Keratinocyte (primary cell): ENCODE data around the gene PMF1. TPM values are rescaled to one million over a fixed set of nuclear protein-coding genes. Genes with fewer than 3 reads are reported as not detected.

Experiments used
- DNase-seq: peaks from one replicate; pipeline ENCODE4 v3.0.0-alpha.2; 2011; ENCODE audit warnings: low read depth, missing footprints, low spot score
- FAIRE-seq: peaks from 2 replicates; lab custom pipeline; 2011; peaks lifted over from hg19 to GRCh38; lab: Jason Lieb, UNC
- H2AFZ ChIP-seq: 2 replicates; pipeline ENCODE4 v1.6.0; 2012; ENCODE audit warnings: low read length, control low read depth, inconsistent platforms; ENCODE audit not compliant: control insufficient read depth
- H3K27ac ChIP-seq: 2 replicates; pipeline ENCODE4 v1.5.1; 2011; ENCODE audit warnings: low read length; ENCODE audit not compliant: control insufficient read depth, insufficient read depth
- H3K27me3 ChIP-seq: 3 replicates; pipeline ENCODE4 v1.6.0; 2011; ENCODE audit warnings: low read length; ENCODE audit not compliant: control insufficient read depth, insufficient read depth; ENCODE audit errors: extremely low read depth
- H3K36me3 ChIP-seq, 2 experiments: 2 replicates in 1 of 2; 3 replicates in 1 of 2; pipeline ENCODE4 v1.5.1; 2011; ENCODE audit warnings: low read length in 2 of 2, mild to moderate bottlenecking in 1 of 2; ENCODE audit not compliant: control insufficient read depth in 2 of 2, insufficient read depth in 2 of 2; ENCODE audit errors: extremely low read depth in 1 of 2
- H3K4me1 ChIP-seq: 3 replicates; pipeline ENCODE4 v1.5.1; 2011; ENCODE audit warnings: low read length; ENCODE audit not compliant: control insufficient read depth, insufficient read depth; ENCODE audit errors: extremely low read depth
- H3K4me2 ChIP-seq: 3 replicates; pipeline ENCODE4 v1.6.0; 2011; ENCODE audit warnings: low read depth, low read length; ENCODE audit not compliant: control insufficient read depth, insufficient read depth; ENCODE audit errors: extremely low read depth
- H3K4me3 ChIP-seq, 3 experiments: fragments of 200-600 bp in 1 of 3; sonication (generic) in 1 of 3; 2 replicates in 2 of 3; 3 replicates in 1 of 3; pipeline ENCODE4 v1.5.1; 2011 to 2016; ENCODE audit warnings: low read length in 3 of 3, mild to moderate bottlenecking in 3 of 3, control low read depth in 2 of 3, inconsistent platforms in 1 of 3, low read depth in 1 of 3, mixed read lengths in 1 of 3, mixed run types in 1 of 3, moderate library complexity in 1 of 3; ENCODE audit not compliant: control insufficient read depth in 2 of 3, insufficient read depth in 2 of 3; ENCODE audit errors: extremely low read depth in 1 of 3
- H3K79me2 ChIP-seq: 2 replicates; pipeline ENCODE4 v1.6.0; 2012; ENCODE audit warnings: low read length; ENCODE audit not compliant: control insufficient read depth, insufficient read depth
- H3K9ac ChIP-seq: 3 replicates; pipeline ENCODE4 v1.6.0; 2011; ENCODE audit warnings: low read length; ENCODE audit not compliant: control insufficient read depth, insufficient read depth; ENCODE audit errors: extremely low read depth
- H3K9me1 ChIP-seq: 3 replicates; pipeline ENCODE4 v1.6.0; 2011; ENCODE audit warnings: low read length; ENCODE audit not compliant: control insufficient read depth, insufficient read depth; ENCODE audit errors: extremely low read depth
- H3K9me3 ChIP-seq: 2 replicates; pipeline ENCODE4 v1.5.1; 2012; ENCODE audit warnings: low read depth, low read length; ENCODE audit not compliant: control insufficient read depth
- H4K20me1 ChIP-seq: 3 replicates; pipeline ENCODE4 v1.6.0; 2011; ENCODE audit warnings: low read length; ENCODE audit not compliant: control insufficient read depth, insufficient read depth; ENCODE audit errors: extremely low read depth
- EZH2 ChIP-seq: IDR thresholded peaks from one replicate; pipeline ENCODE4 v1.6.1; 2012; ENCODE audit warnings: inconsistent platforms, mild to moderate bottlenecking, low read length, moderate library complexity
- dilution Hi-C: fragments of 300-500 bp; cut with MboI; formaldehyde crosslinking; loops from one replicate; pipeline ENCODE4 v1.7.0; 2020; ENCODE audit warnings: low sequenced_read_pairs; ENCODE audit not compliant: extremely low pct_ligation_motif_present
- polyA plus RNA-seq, 5 experiments: library from polyadenylated mRNA; depleted of rRNA in 3 of 5; stranded (reverse) in 3 of 5; stranded (forward) in 1 of 5; unstranded in 1 of 5; fragments of >200 nt; gene quantifications; 1 replicate in 1 of 5; 2 replicates in 3 of 5; 3 replicates in 1 of 5; pipeline versions ENCODE4 v1.2.1 to v1.2.3, GENCODE V29; 2011 to 2012; ENCODE audit warnings: missing spikeins in 2 of 5, low read depth in 1 of 5, low replicate concordance in 1 of 5
- TF ChIP-seq, protein P1 (sequence below), 3 experiments: IDR thresholded peaks in 1 of 3; conservative IDR thresholded peaks in 1 of 3; optimal IDR thresholded peaks in 1 of 3; 2 replicates in 2 of 3; 3 replicates in 1 of 3; pipeline versions ENCODE3 to v1.5.1; 2011; ENCODE audit warnings: low read length in 3 of 3, mild to moderate bottlenecking in 3 of 3, moderate library complexity in 2 of 3, control low read depth in 1 of 3, inconsistent platforms in 1 of 3; ENCODE audit not compliant: insufficient read depth in 2 of 3; ENCODE audit errors: extremely low read depth in 1 of 3

PMF1 gene
- polyA plus RNA-seq, 1 donor (not counting 4 experiments of a cell fraction or from before 2014, with no cell fraction given) = 41.0 TPM

DNA sequence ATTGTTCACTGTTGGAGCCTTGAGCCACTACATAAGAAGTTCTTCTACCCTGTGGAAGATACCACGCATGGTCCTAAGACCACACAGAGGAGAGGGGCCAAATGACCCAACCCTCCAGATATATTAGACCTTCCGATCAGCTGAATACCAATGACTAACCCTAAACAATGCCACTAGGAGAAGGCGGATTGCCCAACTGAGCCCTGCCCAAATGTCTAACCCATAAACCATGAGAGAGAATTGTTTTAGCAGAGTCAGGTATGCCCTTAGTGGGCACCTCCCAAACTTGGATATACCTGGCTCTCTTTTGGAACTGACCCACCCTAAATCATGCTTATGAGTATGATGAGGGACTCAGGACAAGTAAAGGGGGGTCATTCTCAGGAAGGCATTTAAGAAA, 57.5 kb downstream of the PMF1 start:
- H3K27me3 ChIP-seq = no peaks in the 10 kb centered on the region
- peaks cover 5% of the 10 kb centered on the region for H3K9me1 ChIP-seq
- FAIRE-seq = no peak
- H3K27ac ChIP-seq = no peak overlapping the region
- H2AFZ ChIP-seq = no peak overlapping the region
- no peak overlapping the region for H3K9ac ChIP-seq
- peaks cover 53 to 63% of the 10 kb centered on the region in 2 experiments for H3K36me3 ChIP-seq
- dilution Hi-C loops = no loop called here
- H3K4me1 ChIP-seq = no peaks in the 10 kb centered on the region
- no peak overlapping the region for H3K4me2 ChIP-seq
- H4K20me1 ChIP-seq = no peaks in the 10 kb centered on the region
- no peak for TF ChIP-seq EZH2
- TF ChIP-seq, protein P1, sequence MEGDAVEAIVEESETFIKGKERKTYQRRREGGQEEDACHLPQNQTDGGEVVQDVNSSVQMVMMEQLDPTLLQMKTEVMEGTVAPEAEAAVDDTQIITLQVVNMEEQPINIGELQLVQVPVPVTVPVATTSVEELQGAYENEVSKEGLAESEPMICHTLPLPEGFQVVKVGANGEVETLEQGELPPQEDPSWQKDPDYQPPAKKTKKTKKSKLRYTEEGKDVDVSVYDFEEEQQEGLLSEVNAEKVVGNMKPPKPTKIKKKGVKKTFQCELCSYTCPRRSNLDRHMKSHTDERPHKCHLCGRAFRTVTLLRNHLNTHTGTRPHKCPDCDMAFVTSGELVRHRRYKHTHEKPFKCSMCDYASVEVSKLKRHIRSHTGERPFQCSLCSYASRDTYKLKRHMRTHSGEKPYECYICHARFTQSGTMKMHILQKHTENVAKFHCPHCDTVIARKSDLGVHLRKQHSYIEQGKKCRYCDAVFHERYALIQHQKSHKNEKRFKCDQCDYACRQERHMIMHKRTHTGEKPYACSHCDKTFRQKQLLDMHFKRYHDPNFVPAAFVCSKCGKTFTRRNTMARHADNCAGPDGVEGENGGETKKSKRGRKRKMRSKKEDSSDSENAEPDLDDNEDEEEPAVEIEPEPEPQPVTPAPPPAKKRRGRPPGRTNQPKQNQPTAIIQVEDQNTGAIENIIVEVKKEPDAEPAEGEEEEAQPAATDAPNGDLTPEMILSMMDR (optimal IDR thresholded peaks at IDR 0.05 in 1 of 3, IDR thresholded peaks at IDR 0.05 in 1 of 3, conservative IDR thresholded peaks at IDR 0.05 in 1 of 3; ENCODE audit: extremely low read depth in 1 of 3, insufficient read depth in 2 of 3, low read length in 3 of 3) = no peak
- H3K79me2 ChIP-seq = no peaks in the 10 kb centered on the region
- no peak overlapping the region for H3K4me3 ChIP-seq
- no peaks in the 10 kb centered on the region for H3K9me3 ChIP-seq
- no peak for DNase-seq

DNA sequence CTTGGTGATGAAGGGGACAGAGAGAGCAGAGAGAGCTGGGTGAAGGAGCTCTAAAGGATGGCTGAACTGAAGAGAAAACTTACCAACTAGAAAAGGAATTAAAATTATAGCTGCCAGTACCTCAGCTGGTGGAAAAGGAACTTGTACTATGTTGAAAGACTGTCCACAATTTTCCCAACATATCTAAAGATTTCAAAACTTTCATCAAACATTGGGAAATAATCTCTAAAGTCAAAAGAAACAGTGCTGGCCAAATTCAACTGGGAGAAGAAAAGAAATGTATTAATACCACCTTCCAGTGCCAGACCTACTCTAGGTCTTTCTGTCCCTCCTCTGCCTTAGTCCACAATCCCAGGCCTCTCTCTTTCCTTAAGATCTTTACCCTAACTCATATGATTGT, 63.7 kb downstream of the PMF1 start:
- H3K4me2 ChIP-seq = no peak overlapping the region
- FAIRE-seq (no peak), DNase-seq (no peak)
- TF ChIP-seq EZH2 = no peak
- TF ChIP-seq, protein P1 (optimal IDR thresholded peaks at IDR 0.05 in 1 of 3, IDR thresholded peaks at IDR 0.05 in 1 of 3, conservative IDR thresholded peaks at IDR 0.05 in 1 of 3; ENCODE audit: extremely low read depth in 1 of 3, insufficient read depth in 2 of 3, low read length in 3 of 3) = no peak
- H3K27me3 ChIP-seq = no peaks in the 10 kb centered on the region
- H3K79me2 ChIP-seq = peaks cover 39% of the 10 kb centered on the region
- no peak overlapping the region for H3K9ac ChIP-seq
- no peaks in the 10 kb centered on the region for H3K9me1 ChIP-seq
- peaks cover 7% of the 10 kb centered on the region for H3K4me1 ChIP-seq
- H3K4me3 ChIP-seq = no peak overlapping the region
- no peaks in the 10 kb centered on the region for H4K20me1 ChIP-seq
- H3K9me3 ChIP-seq = no peaks in the 10 kb centered on the region
- H3K27ac ChIP-seq = no peak overlapping the region
- dilution Hi-C loops = no loop called here
- no peak overlapping the region for H2AFZ ChIP-seq
- peaks cover 36 to 52% of the 10 kb centered on the region in 2 experiments for H3K36me3 ChIP-seq
